GM12892 (cell line): Measurements from ENCODE around the gene PIGZ.
"Not testable (repeated sequence)": the region's sequence is repeated elsewhere in the genome, so short reads cannot be mapped to it uniquely, and the experiment has no call there.

ENCODE experiments used
- POLR2AphosphoS5 ChIP-seq: IDR thresholded peaks from 2 replicates; pipeline ENCODE4 v1.6.1; 2011; ENCODE audit warnings: low read depth, low read length, control low read depth
- TAF1 ChIP-seq: IDR thresholded peaks from 2 replicates; pipeline ENCODE4 v1.6.1; 2011; ENCODE audit warnings: low read depth, mild to moderate bottlenecking, control low read depth, low read length, borderline replicate concordance

- TF ChIP-seq POLR2AphosphoS5, TAF1: not testable (repeated sequence)
Measured at GRCh38 chr3:196944037-196944790, 24.4 kb downstream of the PIGZ start.
